Heart left ventricle (tissue), 13 donors: Measurements from ENCODE around the gene TAOK1.

Experiments used
- POLR2A ChIP-seq, 2 donors: fragments of 450-650 bp; IDR thresholded peaks; one replicate each; pipeline ENCODE4 v1.6.1; 2017; ENCODE audit warnings: antibody characterized with exemption in 2 of 2, mild to moderate bottlenecking in 2 of 2, moderate library complexity in 2 of 2
- TF ChIP-seq, protein P1 (sequence below), 12 donors: fragments of 200-600 bp; sonication (generic) in 4 of 12; IDR thresholded peaks; one replicate each; pipeline versions ENCODE4 v1.5.0 to v1.8.0; 2018 to 2022; ENCODE audit warnings: antibody characterized with exemption in 12 of 12, mild to moderate bottlenecking in 5 of 12
- donor health status: ischemic (EF 13 %, LVEDD 7.1; RV severe dilation, severe dysfunction).
- donor health status: DM: no; HTN: yes; CAD: no.
- donor health status: DM: no; HTN: no; CAD: no.
- donor health status: ischemic (EF 25% LVEDD 6.9; RV normal size, moderate dysfunction).
- donor health status: ischemic (EF 25% LVEDD 5.7; RV mildly dilated, moderate dysfunction).
- donor health status: ischemic (EF 35%, LVEDD 5.7; RV mildly dilated, moderate dysfunction).
- donor health status: nonischemic (EF 11% LVEDD 7.7; RV severe dilation, severe dysfunction).
- donor health status: DM: yes; HTN: yes; CAD: no.
- donor health status: PGD.
- donor health status: ischemic (EF 29% LVEDD 5.4; RV normal size, mild dysfunction).
- donor health status: nonischemic (EF 23%, LVEDD 6.1; RV moderate dilation, normal function).

- TF ChIP-seq, protein P1, sequence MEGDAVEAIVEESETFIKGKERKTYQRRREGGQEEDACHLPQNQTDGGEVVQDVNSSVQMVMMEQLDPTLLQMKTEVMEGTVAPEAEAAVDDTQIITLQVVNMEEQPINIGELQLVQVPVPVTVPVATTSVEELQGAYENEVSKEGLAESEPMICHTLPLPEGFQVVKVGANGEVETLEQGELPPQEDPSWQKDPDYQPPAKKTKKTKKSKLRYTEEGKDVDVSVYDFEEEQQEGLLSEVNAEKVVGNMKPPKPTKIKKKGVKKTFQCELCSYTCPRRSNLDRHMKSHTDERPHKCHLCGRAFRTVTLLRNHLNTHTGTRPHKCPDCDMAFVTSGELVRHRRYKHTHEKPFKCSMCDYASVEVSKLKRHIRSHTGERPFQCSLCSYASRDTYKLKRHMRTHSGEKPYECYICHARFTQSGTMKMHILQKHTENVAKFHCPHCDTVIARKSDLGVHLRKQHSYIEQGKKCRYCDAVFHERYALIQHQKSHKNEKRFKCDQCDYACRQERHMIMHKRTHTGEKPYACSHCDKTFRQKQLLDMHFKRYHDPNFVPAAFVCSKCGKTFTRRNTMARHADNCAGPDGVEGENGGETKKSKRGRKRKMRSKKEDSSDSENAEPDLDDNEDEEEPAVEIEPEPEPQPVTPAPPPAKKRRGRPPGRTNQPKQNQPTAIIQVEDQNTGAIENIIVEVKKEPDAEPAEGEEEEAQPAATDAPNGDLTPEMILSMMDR (IDR thresholded peaks at IDR 0.05), result no peak
- TF ChIP-seq POLR2A (IDR thresholded peaks at IDR 0.05), result no peak
Measured at GRCh38 chr17:29595943-29596774, 206.0 kb downstream of the TAOK1 start.
